ENCODE measurements around the gene SLC43A3.
"Not testable (repeated sequence)": the region's sequence is repeated elsewhere in the genome, so short reads cannot be mapped to it uniquely, and the experiment has no call there.

SLC43A3 gene

DNA sequence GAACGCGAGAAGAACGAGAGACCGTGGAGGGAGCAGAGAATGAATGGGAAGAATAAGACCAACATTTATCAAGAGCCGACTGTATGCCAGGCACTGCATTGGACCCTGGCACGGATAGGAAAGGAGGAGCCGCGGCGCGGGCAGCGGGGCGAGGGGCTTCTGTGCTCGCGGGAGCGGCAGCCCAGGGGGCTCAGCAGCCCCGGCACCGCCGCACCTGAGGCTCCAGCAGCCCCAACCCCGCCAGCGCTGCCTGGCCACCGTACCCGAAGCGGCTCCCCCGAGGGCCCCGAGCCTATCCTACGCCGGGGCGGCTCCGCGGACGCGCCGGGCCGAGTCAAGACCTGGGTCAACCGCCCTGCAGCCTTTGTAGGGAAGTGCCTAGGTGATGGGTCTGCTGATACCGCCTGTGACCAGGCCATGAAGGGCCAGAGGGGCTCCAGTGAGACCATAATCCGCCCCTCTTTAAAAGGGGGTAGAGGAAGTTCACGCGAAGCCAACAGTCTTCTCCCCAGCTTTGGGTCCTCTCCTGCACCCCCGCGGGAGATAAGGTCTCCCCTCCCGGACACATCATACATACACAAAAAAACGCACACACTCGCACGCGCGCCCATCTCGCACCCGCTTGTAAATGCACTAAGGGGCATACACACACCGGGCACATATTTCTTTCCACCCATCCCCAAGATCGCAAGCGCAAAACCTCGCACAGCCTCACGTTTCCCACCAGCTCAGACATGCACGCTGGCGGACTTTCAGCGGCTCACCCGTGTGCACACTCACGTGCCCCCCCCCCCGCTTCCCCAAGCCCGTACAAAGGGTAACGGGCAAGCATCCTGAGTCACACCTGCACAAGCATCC lies 32.5 kb upstream of the SLC43A3 start:
- DNase-seq, result no peak

DNA sequence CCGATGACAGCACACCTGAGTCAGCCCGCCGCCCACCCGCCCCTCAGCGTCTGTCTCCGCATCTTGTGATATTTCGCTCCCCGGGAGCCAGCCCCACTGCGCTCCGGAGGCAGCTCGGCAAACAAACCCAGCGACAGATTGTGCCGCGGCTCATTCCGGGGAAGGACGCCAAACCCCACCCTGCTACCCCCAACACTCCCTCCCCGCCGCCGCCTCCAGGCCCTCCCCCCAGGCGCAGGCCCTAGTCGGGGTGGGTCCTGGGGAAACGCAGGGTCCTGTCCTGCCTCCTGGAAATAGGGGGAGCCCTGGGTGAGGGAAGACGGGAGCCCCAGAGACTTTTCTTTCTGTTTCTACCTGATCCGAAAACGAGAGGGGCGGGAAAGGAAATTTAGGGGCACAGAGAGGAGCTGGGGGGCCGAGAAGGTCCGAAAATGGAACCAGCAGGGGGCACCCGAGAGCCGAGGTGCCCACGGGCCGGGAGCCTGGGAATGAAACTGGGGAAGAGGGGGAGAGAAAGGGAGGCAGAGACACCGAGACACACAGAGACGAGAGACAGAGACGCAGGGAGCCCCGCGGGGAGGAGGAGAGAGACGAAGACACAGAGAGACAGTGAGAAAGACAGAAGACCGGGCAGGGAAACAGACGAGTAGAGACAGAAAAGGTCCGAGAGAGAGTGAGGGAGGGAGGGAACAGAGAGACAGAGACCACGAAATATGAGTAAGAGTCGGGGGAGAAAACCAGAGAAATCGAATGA lies 31.7 kb upstream of the SLC43A3 start:
- DNase-seq, result no peak

DNA sequence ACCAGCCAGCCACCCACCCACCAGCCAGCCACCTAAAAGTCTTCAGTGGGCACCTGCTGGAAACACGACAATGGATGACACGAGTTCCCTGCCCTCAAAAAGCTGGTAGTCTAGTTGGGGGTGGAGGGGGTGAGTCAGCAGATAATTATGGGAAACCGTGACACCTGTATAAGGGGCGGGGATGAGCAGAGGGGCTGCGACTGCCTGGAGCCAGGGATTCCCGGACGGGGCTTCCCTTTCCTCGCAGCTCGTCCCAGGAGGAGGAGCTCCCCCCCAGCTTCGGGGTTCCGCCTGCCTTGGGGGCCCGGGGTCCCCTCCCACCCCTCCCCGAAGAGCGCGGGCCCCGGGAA lies 31.1 kb upstream of the SLC43A3 start:
- DNase-seq, result no peak

DNA sequence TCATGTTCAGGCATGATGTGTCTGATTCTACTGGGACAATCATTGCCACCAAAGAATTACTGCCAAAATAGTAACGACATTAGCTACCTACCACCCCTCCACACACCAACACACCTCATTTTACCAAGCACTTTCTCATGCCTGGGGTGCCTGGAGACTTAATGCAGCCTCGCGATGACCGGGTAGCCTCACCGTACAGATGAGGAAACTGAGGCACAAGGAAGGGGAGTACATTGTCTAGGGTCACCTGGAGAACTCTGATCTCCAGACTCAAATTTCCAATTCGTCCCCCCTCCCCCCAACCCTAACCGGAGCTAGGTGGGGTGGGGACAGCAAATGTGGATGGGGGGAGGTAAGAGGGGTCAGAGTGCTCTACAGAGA lies 30.7 kb upstream of the SLC43A3 start:
- no peak for DNase-seq

DNA sequence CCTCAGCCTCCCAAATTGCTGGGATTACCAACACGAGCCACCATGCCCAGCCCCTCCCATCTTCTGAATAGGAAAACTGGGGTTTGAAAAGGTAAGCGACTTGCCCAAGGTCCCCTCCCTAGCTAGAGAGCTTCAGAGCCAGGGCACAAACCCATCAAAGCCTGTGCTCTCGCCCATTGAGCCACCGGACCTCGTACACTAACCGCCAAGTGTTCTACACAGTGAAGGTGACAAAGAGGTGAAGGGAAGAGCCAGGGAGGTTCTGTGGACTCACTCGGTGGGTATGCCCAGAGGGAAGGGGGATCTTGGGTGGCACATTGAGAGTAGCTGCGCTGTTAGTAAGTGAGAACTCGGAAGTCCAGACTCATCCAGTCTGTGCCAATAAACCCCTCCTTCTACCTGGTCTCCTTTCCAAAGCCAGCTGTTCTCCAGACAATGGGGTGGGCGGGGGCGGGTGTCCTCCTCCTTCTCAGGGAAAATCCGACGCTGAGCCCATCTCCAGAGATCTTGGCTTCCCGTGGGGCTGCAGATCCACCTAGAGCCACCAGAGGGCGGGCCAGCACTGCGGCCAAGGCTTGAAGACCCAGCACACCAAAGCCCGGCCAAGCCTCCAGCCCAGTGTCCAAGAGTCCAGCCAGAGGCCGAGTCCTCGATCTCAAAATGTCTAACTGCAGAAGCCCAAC lies 30.2 kb upstream of the SLC43A3 start:
- DNase-seq, result peak; percentile 65 to 76

DNA sequence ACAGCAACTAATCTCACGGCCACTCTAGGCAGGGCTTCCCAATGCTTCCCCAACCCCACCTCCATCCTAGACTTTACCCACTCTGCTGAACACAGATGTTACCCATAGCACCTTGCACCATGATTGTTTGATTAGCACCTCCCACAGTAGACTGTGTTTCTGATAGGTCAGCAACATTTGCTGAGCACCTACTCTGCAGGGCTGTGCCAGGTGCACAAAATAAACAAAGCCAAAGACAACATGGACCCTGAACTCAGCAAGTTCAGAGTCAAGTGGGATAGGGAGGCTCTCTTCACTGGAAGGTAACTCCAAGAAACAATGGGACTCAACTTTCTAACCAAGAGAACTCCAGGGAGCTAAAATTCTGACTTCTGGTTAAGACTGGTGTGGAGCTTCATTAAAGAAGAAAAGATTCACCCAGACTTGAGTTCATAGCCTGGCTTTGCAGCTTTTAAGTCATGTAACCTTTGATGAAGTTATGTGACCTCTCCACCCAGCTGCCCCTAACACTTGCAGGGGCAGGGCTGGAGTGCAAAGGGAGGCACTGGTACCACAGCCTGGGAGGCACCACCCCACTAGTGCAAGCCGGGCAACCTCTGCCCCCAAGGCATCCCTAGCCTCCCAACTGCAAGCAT lies 26.7 kb upstream of the SLC43A3 start:
- DNase-seq, result no peak

DNA sequence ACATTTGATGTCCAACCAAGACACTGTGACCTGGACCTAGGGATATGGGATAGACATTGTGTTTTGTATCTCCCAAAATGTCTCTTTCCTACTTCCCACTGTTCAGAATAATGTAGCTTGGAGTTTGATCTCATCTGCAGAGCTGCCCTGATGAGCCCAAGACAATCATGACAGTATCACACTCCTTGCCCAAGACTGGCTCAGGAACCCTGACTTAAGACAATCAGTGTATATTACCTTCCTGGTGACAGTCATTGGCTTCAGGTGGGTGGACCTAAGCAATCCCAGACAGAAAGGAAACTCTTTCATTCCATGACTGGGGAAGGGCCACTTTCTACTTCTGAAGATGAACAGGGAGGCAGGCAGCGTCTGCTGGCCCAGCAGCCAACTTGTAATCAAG lies 19.1 kb upstream of the SLC43A3 start:
- no peak for DNase-seq

DNA sequence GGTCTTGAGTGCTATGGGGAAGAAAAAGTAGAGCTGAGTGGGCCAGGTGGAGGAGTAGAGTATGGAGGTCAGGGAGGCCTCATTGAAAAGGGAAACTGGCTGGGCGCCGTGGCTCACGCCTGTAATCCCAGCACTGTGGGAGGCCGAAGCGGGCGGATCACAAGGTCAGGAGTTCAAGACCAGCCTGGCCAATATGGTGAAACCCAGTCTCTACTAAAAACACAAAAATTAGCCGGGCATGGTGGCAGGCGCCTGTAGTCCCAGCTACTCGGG lies 18.1 kb upstream of the SLC43A3 start:
- not testable (repeated sequence) for DNase-seq

DNA sequence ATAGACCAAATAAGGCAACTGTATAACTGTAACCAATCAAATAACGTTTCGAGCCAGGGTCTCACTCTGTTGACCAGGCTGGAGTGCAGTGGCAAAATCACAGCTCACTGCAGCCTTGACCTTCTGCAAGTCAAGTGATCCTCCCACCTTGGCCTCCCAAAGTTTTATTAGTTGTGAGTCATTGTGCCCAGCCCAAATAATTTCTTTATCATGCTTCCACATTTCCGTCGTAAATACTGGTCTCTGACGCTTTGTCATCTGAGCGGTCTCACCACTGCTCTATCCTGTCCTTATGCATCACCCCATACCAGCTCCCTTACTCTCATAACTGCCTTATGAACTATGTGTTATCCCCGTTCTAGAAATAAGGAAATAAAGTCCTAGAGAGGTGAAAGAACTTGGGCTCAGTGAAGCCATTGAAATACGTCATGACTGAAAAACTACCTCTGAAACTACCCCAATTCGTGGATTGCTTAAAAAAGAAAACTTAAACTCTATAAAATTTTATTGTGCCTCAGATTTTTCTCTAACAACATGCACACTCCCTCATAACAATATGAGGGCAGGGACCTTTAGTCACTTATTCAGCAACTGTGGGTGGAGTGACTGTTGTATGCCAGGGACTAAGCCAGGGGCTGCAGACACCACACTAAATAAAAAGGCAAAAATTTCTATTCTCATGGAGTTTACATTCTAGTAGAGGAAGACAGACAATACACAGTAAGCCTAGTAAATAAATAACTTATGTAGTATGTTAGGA lies 17.6 kb upstream of the SLC43A3 start:
- DNase-seq, result no peak

DNA sequence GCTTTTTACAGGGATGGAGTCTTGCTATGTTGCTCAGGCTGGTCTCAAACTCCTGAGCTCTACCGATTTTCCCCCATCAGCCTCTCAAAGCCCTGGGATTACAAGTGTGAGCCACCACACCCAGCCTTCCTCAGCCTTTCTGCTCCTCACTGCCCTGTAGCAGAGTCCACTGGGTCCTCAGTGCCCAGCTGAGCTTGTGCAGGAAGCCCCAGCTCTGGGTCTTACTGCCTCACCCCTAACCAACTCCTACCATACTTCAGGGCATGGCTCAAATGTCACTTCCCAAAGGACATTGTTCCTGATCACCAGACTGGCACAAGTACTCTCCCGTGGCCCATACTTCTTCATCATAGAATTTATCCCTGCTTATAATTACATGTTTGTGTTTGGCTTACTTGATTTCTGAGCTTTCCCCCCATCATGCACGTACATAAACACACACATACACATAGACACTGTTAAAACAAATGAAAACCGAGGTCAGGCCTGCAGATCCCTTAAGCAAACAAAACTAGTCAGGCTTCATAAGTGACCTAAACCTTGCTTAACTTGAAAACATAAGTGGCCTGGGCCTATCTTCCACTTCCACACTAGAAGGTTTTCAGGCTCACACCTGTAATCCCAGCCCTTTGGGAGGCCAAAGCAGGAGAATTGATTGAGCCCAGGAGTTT lies 14.0 kb upstream of the SLC43A3 start:
- no peak for DNase-seq

DNA sequence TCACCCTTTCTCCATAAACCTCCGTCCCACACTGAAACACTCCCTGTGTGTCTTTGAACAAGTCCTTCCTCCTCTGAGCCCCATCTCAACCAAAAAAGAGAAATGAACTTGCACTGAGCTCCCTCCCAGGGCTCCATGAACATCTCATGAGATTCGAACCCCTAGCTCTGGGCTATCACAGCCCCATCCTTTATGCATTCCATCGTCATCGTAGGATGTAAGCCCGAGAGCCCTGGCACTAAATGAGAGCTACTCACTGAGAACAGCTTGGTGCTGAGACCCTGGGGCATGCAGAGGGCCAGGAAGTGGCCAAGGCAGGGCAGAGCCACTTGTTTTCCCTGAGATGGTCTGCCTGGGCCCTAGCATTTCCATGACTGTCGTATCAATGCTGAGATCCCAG lies 12.9 kb upstream of the SLC43A3 start:
- no peak for DNase-seq

DNA sequence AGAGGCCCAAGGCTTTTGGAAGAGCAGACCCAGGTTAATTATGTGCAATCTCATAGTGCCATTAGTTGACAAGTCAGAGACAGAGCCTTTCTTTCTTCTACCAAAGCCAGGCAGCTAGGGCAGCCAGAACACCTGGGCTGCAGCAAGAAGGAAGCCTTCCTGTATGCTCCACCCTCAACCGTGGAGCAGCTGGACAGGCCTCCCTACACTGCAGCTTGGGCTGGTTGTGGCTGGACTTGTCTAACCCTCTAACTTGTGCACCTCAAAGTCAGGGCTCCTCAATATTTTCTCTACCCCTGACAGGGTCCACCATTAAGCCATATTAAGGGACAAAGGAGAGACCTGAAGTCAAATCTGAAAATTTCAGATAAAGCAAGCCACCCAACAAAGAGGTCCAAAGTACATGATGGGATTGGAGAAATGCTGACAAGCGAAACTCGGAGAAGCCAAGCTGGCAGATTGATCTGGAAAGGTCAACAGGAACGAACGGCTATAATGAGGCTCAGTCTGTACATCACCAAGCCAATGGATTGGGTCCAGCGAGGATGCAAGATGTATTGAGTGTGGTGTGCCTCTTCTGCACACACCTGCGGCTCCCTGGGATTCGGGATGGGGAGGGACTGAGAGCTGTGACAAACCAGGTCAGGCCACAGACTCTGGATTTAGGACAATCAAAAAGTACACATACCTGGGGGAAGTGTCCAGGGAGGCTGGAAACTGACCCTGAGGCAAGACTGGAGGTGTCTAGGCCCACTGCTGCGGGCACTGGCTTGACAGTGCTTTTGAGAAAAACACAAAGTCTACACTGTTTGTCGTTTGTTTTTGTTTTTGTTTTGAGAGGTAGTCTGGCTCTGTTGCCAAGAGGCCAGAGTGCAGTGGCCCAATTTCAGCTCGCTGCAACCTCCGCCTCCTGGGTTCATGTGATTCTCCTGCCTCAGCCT lies 11.7 kb upstream of the SLC43A3 start:
- no peak for DNase-seq

DNA sequence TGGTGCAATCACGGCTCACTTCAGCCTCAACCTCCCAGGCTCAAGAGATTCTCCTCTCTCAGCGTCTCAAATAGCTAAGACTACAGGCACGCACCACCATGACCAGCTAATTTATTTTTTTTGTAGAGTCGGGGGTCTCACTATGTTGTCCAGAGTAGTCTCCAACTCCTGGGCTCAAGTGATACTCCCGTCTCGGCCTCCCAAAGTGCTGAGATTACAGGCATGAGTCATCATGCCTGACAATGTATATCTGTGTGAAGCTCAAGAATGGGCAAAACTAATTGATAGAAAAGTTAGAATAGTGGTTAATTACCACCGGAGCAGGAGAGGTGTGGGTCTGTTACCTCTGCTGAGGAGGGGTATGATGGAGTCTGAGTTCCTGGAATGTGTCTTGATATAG lies 9.1 kb upstream of the SLC43A3 start:
- DNase-seq, result no peak

DNA sequence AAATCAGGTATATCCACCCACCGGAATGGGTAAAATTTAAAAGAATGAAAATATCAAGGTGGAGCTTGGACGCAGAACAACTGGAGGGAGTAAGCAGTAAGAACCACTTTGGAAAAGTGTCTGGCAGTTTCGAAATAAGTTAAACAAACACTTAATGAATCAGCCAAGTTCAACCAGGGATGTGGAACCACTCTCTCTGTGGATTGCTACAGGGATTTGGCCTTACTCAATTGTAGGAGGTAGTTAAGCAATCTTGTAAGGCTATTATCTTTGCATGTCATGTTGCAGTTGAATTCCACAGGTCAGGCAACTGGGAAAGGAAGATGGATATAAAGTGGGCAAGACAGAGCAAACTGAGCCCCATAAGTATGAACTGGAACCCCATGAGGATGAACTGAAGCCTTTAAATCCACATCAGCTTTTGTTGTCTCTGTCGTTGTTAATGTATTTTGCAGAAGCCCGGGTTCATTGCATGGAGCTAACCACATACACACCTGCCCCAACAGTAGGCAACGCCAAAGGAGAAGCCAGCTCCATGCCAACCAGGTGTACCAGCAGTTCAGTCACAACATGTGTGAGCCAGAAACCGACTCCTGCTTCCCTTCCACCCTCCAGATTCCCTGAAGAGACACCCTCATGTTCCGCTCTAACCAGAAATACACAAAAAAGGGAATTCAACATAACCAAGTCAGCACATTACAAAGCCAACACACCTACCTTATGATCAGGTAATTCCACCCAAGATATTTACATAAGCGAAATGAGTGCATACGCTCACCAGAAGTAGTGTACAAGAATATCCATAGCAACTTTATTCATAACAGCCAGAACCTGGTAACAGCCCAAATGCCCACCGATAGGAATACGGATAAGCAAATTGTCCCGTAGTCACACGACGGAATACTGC lies 8.0 kb upstream of the SLC43A3 start:
- peak; percentile 92 for DNase-seq

DNA sequence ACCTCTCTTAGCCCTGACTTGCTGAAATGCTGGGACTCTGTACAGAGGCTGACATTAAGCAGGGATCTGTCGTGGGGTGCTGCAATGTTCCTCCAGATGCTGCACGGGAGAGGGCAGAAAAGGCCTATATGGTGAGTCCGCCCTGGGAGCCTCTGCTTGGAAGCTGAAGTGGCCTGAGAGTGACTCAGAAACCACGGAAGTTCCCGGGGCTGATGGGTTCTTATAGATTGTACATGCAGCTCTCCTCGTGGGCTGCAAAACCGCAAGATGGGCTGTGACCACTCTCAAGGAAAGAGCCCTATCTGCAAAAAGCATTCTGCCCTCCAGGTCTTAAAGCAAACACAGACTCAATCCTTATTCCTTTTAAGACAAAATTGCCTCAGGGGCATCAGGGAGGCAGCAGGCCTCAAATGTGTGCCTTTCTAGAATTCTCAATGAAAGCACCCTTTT lies 5.8 kb upstream of the SLC43A3 start:
- peak; percentile 47 to 65 for DNase-seq

DNA sequence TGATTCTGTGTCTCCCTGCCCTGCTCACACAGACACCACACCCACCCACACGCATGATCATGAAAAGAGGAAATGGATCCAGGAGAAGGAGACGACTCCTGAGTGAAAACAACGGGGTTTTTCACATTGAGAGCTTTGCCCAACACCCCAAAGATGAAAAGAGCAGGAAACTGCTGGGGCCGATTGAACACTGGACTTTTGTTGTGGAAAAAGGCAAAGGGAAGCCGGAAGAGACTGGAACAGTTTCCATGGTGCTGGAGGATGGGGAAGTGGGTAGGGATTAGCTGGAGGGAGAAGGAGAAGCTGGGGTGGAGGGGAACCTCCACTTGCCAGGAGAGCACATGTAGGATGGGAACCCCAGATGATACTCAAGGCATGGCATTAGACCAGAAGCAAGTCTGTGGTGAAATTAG lies 5.2 kb upstream of the SLC43A3 start:
- no peak for DNase-seq

DNA sequence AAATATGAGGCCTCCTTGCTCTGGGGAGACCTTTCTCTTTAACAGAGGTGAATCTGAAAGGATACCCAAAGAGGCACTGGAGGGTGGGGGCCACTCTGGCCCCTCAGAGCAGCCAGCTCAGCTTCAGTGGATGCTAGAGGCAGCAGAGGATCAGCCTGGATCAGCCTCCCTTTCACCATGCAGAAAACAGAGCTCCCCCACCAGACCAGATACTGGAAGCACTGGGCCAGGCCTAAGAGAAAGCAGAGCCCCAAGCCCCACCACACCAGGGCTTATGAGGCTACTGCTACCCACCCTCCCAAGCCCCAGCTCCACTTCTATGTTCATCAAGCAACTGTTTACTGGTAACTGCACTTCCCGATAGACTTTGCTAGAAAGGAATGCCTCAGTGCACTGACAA lies 4.0 kb upstream of the SLC43A3 start:
- no peak for DNase-seq

DNA sequence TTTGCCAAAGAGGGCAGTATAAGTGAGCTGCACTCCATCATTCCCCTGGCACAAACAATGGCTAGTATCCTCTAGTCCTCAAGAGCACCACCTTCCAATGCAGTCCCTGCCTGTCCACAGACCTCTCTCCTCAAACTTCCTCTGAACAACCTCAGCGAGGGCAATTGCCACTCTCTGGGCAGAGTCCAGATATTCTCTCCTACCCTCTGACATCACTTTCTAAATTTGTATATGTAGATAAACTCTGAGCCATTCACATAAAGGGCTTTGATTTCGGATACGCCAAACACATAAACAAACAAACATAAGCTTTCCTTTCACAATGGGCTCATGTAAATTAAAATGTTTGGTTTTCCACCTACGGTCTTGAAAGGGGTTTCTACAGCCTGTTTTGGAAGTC lies 3.0 kb upstream of the SLC43A3 start:
- DNase-seq, result no peak

DNA sequence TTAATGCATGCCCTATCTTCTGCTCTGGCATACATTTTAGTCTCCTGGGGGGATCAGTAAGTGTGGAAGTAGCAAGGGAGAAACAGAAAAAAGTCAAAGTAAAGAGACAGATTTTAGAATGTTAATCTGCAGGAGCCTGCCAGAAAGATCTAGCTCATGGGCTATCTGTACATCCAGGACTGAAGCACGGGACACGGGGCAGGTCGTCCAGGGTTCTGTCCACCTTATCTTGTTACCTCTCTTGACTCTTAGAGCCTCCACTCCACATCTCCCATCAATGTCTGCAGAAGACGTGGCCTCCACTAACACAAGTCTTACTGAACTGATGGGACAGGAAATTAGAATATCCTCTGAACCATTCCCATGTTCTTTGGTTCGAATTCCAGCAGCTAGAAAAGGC lies 1.7 kb upstream of the SLC43A3 start:
- DNase-seq, result no peak

DNA sequence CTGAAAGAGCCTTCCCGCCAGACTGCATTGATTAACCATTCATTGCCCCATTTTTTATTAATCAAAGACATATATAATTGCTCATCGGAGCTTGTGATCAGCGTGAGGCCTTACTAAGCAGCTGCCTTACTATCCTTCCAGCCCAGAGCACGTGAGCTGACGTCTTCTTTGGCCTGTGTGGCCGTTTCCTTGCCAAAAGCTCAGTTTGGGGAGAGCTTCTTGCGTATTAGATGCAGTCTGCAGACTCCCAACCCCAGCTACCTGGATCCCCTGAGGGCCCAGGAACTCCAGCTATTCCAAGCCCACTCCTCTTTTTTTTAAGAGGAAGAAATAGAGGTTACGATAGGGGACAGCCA lies 784 bp upstream of the SLC43A3 start:
- DNase-seq, result no peak
